GM12878 (cell line): Measurements from ENCODE around the gene FARS2. TPM values are rescaled to one million over a fixed set of nuclear protein-coding genes. Genes with fewer than 3 reads are reported as not detected.

Experiments used
- ATAC-seq: fragments of 200-7000 bp; cut with Tn5 transposase; 3 replicates; pipeline ENCODE4 v1.9.1; 2020; ENCODE audit warnings: mild to moderate bottlenecking, moderate library complexity
- BruUV-seq: library from RNA; stranded (reverse); fragments of 400-500 nt; replicated peaks from 2 replicates; lab custom pipeline; 2021; lab: Mats Ljungman, UMichigan
- CTCF ChIA-PET: fragments of 300-600 bp; sonication (Branson Sonifier 250); formaldehyde crosslinking; extraction: SDS; loops from one replicate; lab custom pipeline; 2021; ENCODE audit warnings: inconsistent platforms; lab: Yijun Ruan, JAX
- POLR2A ChIA-PET: fragments of 350-600 bp; formaldehyde crosslinking; extraction: SDS; loops from one replicate; lab custom pipeline; 2021; ENCODE audit warnings: inconsistent platforms; lab: Charles Lee
- RAD21 ChIA-PET: fragments of 300-600 bp; sonication (Branson Sonifier 250); formaldehyde crosslinking; loops from one replicate; lab custom pipeline; 2023; ENCODE audit warnings: antibody characterized with exemption; ENCODE audit not compliant: unreplicated experiment; lab: Charles Lee
- SMC1A ChIA-PET: fragments of 300-600 bp; sonication (Branson Sonifier 250); formaldehyde crosslinking; loops from one replicate; lab custom pipeline; 2023; ENCODE audit not compliant: unreplicated experiment, uncharacterized antibody; lab: Charles Lee
- DNase-seq: peaks from one replicate; pipeline ENCODE4 v3.0.0-alpha.2; 2011; ENCODE audit warnings: low read depth, low spot score
- FAIRE-seq: peaks from 3 replicates; lab custom pipeline; 2011; peaks lifted over from hg19 to GRCh38; lab: Jason Lieb, UNC
- H2AFZ ChIP-seq: 2 replicates; pipeline ENCODE4 v1.6.0; 2011; ENCODE audit warnings: low read depth, low read length, control low read depth; ENCODE audit not compliant: control insufficient read depth
- H3K27ac ChIP-seq: 2 replicates; pipeline ENCODE4 v1.5.1; 2011; ENCODE audit warnings: control low read depth; ENCODE audit not compliant: control insufficient read depth, insufficient read depth
- H3K27me3 ChIP-seq, 2 experiments: replicated peaks in 1 of 2; 2 replicates each; pipeline versions ENCODE4 v1.6.0 to v1.6.1; 2011; ENCODE audit warnings: low read length in 1 of 2; ENCODE audit not compliant: control insufficient read depth in 2 of 2, insufficient read depth in 2 of 2
- H3K36me3 ChIP-seq, 2 experiments: 2 replicates each; pipeline ENCODE4 v1.5.1; 2011; ENCODE audit warnings: low read length in 1 of 2; ENCODE audit not compliant: control insufficient read depth in 2 of 2, insufficient read depth in 2 of 2
- H3K4me1 ChIP-seq: 2 replicates; pipeline ENCODE4 v1.6.1; 2011; ENCODE audit warnings: mild to moderate bottlenecking, low read length, moderate library complexity, mixed read lengths; ENCODE audit not compliant: control insufficient read depth, insufficient read depth
- H3K4me2 ChIP-seq: 2 replicates; pipeline ENCODE4 v1.6.0; 2011; ENCODE audit warnings: control low read depth; ENCODE audit not compliant: control insufficient read depth, insufficient read depth
- H3K4me3 ChIP-seq: fragments of 200-600 bp; sonication (generic); 2 replicates; pipeline ENCODE4 v1.5.1; 2016
- H3K79me2 ChIP-seq: 2 replicates; pipeline ENCODE4 v1.6.0; 2011; ENCODE audit warnings: low read length; ENCODE audit not compliant: control insufficient read depth, insufficient read depth
- H3K9ac ChIP-seq: 2 replicates; pipeline ENCODE4 v1.8.0; 2011; ENCODE audit warnings: low read length, control low read depth, mixed read lengths; ENCODE audit not compliant: control insufficient read depth, insufficient read depth
- H3K9me3 ChIP-seq: replicated peaks from 3 replicates; pipeline ENCODE4 v1.5.1; 2011; ENCODE audit warnings: mild to moderate bottlenecking, low read length; ENCODE audit not compliant: control insufficient read depth, insufficient read depth
- H4K20me1 ChIP-seq: 2 replicates; pipeline ENCODE4 v1.6.0; 2011; ENCODE audit not compliant: control insufficient read depth, insufficient read depth
- ATF3 ChIP-seq: IDR thresholded peaks from 2 replicates; pipeline ENCODE4 v1.6.1; 2011; ENCODE audit warnings: low read depth, mild to moderate bottlenecking, low read length, moderate library complexity, borderline replicate concordance; ENCODE audit errors: extremely low read depth
- MXI1 ChIP-seq: fragments of 150-350 bp; IDR thresholded peaks from 2 replicates; pipeline ENCODE4 v1.6.1; 2011; ENCODE audit warnings: low read depth, mild to moderate bottlenecking, inconsistent platforms, low read length, improper control_type of control experiment
- NBN ChIP-seq: fragments of 450-650 bp; IDR thresholded peaks from 2 replicates; pipeline ENCODE4 v1.6.1; 2016
- RAD21 ChIP-seq: IDR thresholded peaks from 2 replicates; pipeline ENCODE4 v1.6.1; 2011; ENCODE audit warnings: mild to moderate bottlenecking, low read depth, low read length, moderate library complexity; ENCODE audit not compliant: insufficient read depth
- REST ChIP-seq: IDR thresholded peaks from 2 replicates; pipeline ENCODE4 v1.6.1; 2012; ENCODE audit warnings: mild to moderate bottlenecking, low read depth, low read length
- SIN3A ChIP-seq: IDR thresholded peaks from 2 replicates; pipeline ENCODE4 v1.6.1; 2012; ENCODE audit warnings: low read depth, low read length, improper control_type of control experiment
- SMAD5 ChIP-seq: IDR thresholded peaks from 2 replicates; pipeline ENCODE4 v1.6.1; 2016; ENCODE audit warnings: antibody characterized with exemption, low read depth
- ZNF217 ChIP-seq: fragments of 450-650 bp; IDR thresholded peaks from 2 replicates; pipeline ENCODE4 v1.6.1; 2017; ENCODE audit warnings: antibody characterized with exemption, mild to moderate bottlenecking
- ZNF384 ChIP-seq: IDR thresholded peaks from 2 replicates; pipeline ENCODE4 v1.6.1; 2012; ENCODE audit warnings: low read depth, mild to moderate bottlenecking, low read length, improper control_type of control experiment, borderline replicate concordance
- WGBS: methylation state at CpG from one replicate; pipeline ENCODE4 v1.1.6; 2016; ENCODE audit warnings: low lambda C conversion rate; ENCODE audit not compliant: insufficient replicate concordance, insufficient coverage; ENCODE audit errors: missing lambda C conversion rate; 5-methylcytosine and 5-hydroxymethylcytosine counted together
- in situ Hi-C: fragments of 300-500 bp; cut with MboI; formaldehyde crosslinking; loops from 9 replicates; pipeline ENCODE4 v1.14.3; 2018; ENCODE audit warnings: mixed read lengths
- intact Hi-C: fragments of 100-400 bp; cut with micrococcal nuclease; formaldehyde crosslinking; loops from one replicate; pipeline ENCODE4 v1.14.2; 2022; ENCODE audit not compliant: unreplicated experiment
- polyA plus RNA-seq, 11 experiments: library from polyadenylated mRNA; depleted of rRNA in 4 of 11; unstranded in 6 of 11; stranded (reverse) in 5 of 11; fragments of >200 nt; fragmentation: Nextera tagmentation in 4 of 11; fragmentation: Illumina TruSeq in 1 of 11; extraction: Ambion mirVana in 4 of 11; extraction: Trizol in 1 of 11; gene quantifications; 1 replicate in 1 of 11; 2 replicates in 10 of 11; pipeline versions ENCODE4 v1.2.1 to v1.2.3, GENCODE V29; 2011 to 2016; ENCODE audit warnings: inconsistent platforms in 2 of 11, missing spikeins in 2 of 11, low read depth in 1 of 11
- total RNA-seq, 4 experiments: library from RNA; depleted of rRNA in 3 of 4; stranded (reverse); fragments of >200 nt in 3 of 4; fragmentation: Illumina TruSeq in 1 of 4; extraction: Trizol in 1 of 4; gene quantifications; 2 replicates each; pipeline versions ENCODE4 v1.2.1 to v1.2.3, GENCODE V29; 2013 to 2021
- TF ChIP-seq, protein P1 (sequence below), 3 experiments: IDR thresholded peaks in 2 of 3; conservative IDR thresholded peaks in 1 of 3; 2 replicates each; pipeline ENCODE4 v1.5.1; 2011; ENCODE audit warnings: low read depth in 3 of 3, low read length in 3 of 3, mild to moderate bottlenecking in 3 of 3, control low read depth in 2 of 3, moderate library complexity in 2 of 3, inconsistent platforms in 1 of 3, mixed read lengths in 1 of 3; ENCODE audit not compliant: control insufficient read depth in 2 of 3, insufficient read depth in 1 of 3; ENCODE audit errors: extremely low read depth in 1 of 3
- TF ChIP-seq, protein P2 (sequence below): fragments of 450-650 bp; IDR thresholded peaks from 2 replicates; pipeline ENCODE4 v1.6.1; 2017; ENCODE audit warnings: borderline replicate concordance
- TF ChIP-seq, protein P3 (sequence below): fragments of 450-650 bp; formaldehyde crosslinking; IDR thresholded peaks from 2 replicates; pipeline ENCODE4 v1.5.0; 2022; ENCODE audit warnings: mild to moderate bottlenecking, missing genetic modification characterization

Gene FARS2
- total and polyA plus RNA-seq, 10 of the 15 experiments (the other 5 are each of a cell fraction or from before 2014, with no cell fraction given), result 16.8 to 46.7 (median 25.6) TPM

GRCh38 chr6:5422321-5422915 lies 161.1 kb downstream of the FARS2 start:
- Histone ChIP-seq H3K36me3 (no peaks in the 10 kb centered on the region), H4K20me1 (no peaks in the 10 kb centered on the region), H3K9me3 (peaks cover 3% of the 10 kb centered on the region; the same call in 1 of the 3 replicates), H2AFZ (no peak overlapping the region), H3K27me3 (no peaks in the 10 kb centered on the region), H3K4me2 (no peak overlapping the region), H3K79me2 (no peaks in the 10 kb centered on the region), H3K4me1 (no peaks in the 10 kb centered on the region), H3K9ac (no peak overlapping the region), H3K4me3 (no peak overlapping the region), H3K27ac (no peak overlapping the region)
- in situ Hi-C loops (no loop called here), intact Hi-C loops (loop anchor here (5.0 kb wide), 1 partner anchor 1125 kb away; no protein-coding TSS in a partner anchor)
- peak; percentile 75 for ATAC-seq
- SMC1A ChIA-PET, result interaction anchor here (0.6 kb wide), 2 partner anchors 68 to 134 kb away, joined by 3 read pairs; no protein-coding TSS in a partner anchor
- CTCF ChIA-PET, result interaction anchor here (0.6 kb wide), 1 partner anchor 669 kb away, joined by 3 read pairs; no protein-coding TSS in a partner anchor
- RAD21 ChIA-PET, result no interaction called here
- BruUV-seq, result no TSS peak
- FAIRE-seq, result no peak
- no peak for DNase-seq
- 95% methylated on average over 5 of the region's 5 CpGs for WGBS
- POLR2A ChIA-PET, result no interaction called here
- TF ChIP-seq, protein P1, sequence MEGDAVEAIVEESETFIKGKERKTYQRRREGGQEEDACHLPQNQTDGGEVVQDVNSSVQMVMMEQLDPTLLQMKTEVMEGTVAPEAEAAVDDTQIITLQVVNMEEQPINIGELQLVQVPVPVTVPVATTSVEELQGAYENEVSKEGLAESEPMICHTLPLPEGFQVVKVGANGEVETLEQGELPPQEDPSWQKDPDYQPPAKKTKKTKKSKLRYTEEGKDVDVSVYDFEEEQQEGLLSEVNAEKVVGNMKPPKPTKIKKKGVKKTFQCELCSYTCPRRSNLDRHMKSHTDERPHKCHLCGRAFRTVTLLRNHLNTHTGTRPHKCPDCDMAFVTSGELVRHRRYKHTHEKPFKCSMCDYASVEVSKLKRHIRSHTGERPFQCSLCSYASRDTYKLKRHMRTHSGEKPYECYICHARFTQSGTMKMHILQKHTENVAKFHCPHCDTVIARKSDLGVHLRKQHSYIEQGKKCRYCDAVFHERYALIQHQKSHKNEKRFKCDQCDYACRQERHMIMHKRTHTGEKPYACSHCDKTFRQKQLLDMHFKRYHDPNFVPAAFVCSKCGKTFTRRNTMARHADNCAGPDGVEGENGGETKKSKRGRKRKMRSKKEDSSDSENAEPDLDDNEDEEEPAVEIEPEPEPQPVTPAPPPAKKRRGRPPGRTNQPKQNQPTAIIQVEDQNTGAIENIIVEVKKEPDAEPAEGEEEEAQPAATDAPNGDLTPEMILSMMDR (IDR thresholded peaks at IDR 0.05 in 2 of 3, conservative IDR thresholded peaks at IDR 0.05 in 1 of 3; ENCODE audit: control insufficient read depth in 2 of 3, extremely low read depth in 1 of 3, insufficient read depth in 1 of 3, low read depth in 3 of 3, low read length in 3 of 3), result peak; percentile 46 to 50 (median 50); a peak in 4 of 6 replicates
- TF ChIP-seq ATF3 (no peak), SMAD5 (no peak), REST (peak; percentile 62; the same call in 1 of the 2 replicates), MXI1 (no peak), SIN3A (no peak), ZNF384 (no peak), ZNF217 (no peak), RAD21 (peak; percentile 53), NBN (no peak)
- TF ChIP-seq, protein P2, sequence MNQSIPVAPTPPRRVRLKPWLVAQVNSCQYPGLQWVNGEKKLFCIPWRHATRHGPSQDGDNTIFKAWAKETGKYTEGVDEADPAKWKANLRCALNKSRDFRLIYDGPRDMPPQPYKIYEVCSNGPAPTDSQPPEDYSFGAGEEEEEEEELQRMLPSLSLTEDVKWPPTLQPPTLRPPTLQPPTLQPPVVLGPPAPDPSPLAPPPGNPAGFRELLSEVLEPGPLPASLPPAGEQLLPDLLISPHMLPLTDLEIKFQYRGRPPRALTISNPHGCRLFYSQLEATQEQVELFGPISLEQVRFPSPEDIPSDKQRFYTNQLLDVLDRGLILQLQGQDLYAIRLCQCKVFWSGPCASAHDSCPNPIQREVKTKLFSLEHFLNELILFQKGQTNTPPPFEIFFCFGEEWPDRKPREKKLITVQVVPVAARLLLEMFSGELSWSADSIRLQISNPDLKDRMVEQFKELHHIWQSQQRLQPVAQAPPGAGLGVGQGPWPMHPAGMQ, result no peak
- TF ChIP-seq, protein P3, sequence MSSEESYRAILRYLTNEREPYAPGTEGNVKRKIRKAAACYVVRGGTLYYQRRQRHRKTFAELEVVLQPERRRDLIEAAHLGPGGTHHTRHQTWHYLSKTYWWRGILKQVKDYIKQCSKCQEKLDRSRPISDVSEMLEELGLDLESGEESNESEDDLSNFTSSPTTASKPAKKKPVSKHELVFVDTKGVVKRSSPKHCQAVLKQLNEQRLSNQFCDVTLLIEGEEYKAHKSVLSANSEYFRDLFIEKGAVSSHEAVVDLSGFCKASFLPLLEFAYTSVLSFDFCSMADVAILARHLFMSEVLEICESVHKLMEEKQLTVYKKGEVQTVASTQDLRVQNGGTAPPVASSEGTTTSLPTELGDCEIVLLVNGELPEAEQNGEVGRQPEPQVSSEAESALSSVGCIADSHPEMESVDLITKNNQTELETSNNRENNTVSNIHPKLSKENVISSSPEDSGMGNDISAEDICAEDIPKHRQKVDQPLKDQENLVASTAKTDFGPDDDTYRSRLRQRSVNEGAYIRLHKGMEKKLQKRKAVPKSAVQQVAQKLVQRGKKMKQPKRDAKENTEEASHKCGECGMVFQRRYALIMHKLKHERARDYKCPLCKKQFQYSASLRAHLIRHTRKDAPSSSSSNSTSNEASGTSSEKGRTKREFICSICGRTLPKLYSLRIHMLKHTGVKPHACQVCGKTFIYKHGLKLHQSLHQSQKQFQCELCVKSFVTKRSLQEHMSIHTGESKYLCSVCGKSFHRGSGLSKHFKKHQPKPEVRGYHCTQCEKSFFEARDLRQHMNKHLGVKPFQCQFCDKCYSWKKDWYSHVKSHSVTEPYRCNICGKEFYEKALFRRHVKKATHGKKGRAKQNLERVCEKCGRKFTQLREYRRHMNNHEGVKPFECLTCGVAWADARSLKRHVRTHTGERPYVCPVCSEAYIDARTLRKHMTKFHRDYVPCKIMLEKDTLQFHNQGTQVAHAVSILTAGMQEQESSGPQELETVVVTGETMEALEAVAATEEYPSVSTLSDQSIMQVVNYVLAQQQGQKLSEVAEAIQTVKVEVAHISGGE (CRISPR knock-in tag), result no peak
